H1 (cell line): ENCODE data around the gene TGFBI. TPM values are rescaled to one million over a fixed set of nuclear protein-coding genes. Genes with fewer than 3 reads are reported as not detected.
"Not testable (repeated sequence)": the region's sequence is repeated elsewhere in the genome, so short reads cannot be mapped to it uniquely, and the experiment has no call there.

ENCODE experiments used
- CTCF ChIA-PET: fragments of 300-600 bp; sonication (Branson Sonifier 250); formaldehyde crosslinking; loops from one replicate; lab custom pipeline; 2021; ENCODE audit not compliant: partially characterized antibody; lab: Charles Lee
- POLR2A ChIA-PET: fragments of 300-600 bp; sonication (Branson Sonifier 250); formaldehyde crosslinking; loops from one replicate; lab custom pipeline; 2021; ENCODE audit warnings: inconsistent platforms; ENCODE audit not compliant: partially characterized antibody; lab: Charles Lee
- DNase-seq, 2 experiments: peaks; one replicate each; pipeline versions ENCODE4 v3.0.0 to v3.0.0-alpha.2; 2010 to 2022; ENCODE audit warnings: low spot score in 2 of 2, low read depth in 1 of 2, mixed read lengths in 1 of 2
- FAIRE-seq: peaks from 2 replicates; lab custom pipeline; 2011; peaks lifted over from hg19 to GRCh38; lab: Jason Lieb, UNC
- H2AFZ ChIP-seq: 2 replicates; pipeline ENCODE4 v1.8.1; 2012; ENCODE audit warnings: low read length, inconsistent platforms
- H2AK5ac ChIP-seq: 2 replicates; pipeline ENCODE4 v1.6.1; 2013; ENCODE audit warnings: low read depth, low read length
- H2BK120ac ChIP-seq: replicated peaks from 2 replicates; pipeline ENCODE3; 2013; ENCODE audit warnings: low read depth, low read length, inconsistent platforms
- H2BK12ac ChIP-seq: 2 replicates; pipeline ENCODE4 v1.6.1; 2013; ENCODE audit warnings: low read depth, low read length
- H2BK15ac ChIP-seq: 2 replicates; pipeline ENCODE4 v1.6.1; 2013; ENCODE audit warnings: low read length
- H2BK20ac ChIP-seq: 2 replicates; pipeline ENCODE4 v1.6.1; 2013; ENCODE audit warnings: low read length
- H2BK5ac ChIP-seq: 2 replicates; pipeline ENCODE4 v1.6.1; 2013; ENCODE audit warnings: low read depth, low read length
- H3K14ac ChIP-seq: 2 replicates; pipeline ENCODE4 v1.6.1; 2013; ENCODE audit warnings: inconsistent platforms; ENCODE audit not compliant: insufficient read length
- H3K18ac ChIP-seq: 2 replicates; pipeline ENCODE4 v1.6.1; 2013; ENCODE audit warnings: low read length; ENCODE audit errors: extremely low read depth
- H3K23ac ChIP-seq: 2 replicates; pipeline ENCODE4 v1.6.1; 2013; ENCODE audit warnings: inconsistent platforms; ENCODE audit not compliant: insufficient read length
- H3K23me2 ChIP-seq: 2 replicates; pipeline ENCODE4 v1.6.1; 2013; ENCODE audit warnings: low read depth, low read length
- H3K27ac ChIP-seq: 2 replicates; pipeline ENCODE4 v1.6.1; 2011; ENCODE audit warnings: low read depth, low read length, inconsistent platforms
- H3K27me3 ChIP-seq, 4 experiments: replicated peaks in 1 of 4; 1 replicate in 1 of 4; 2 replicates in 3 of 4; pipeline versions ENCODE4 v1.6.1 to v1.8.1; 2011 to 2013; ENCODE audit warnings: low read length in 3 of 4, mild to moderate bottlenecking in 3 of 4, inconsistent platforms in 2 of 4, mixed read lengths in 2 of 4, moderate library complexity in 1 of 4; ENCODE audit not compliant: control insufficient read depth in 3 of 4, insufficient read depth in 3 of 4; ENCODE audit errors: extremely low read depth in 1 of 4
- H3K36me3 ChIP-seq, 4 experiments: 2 replicates each; pipeline versions ENCODE4 v1.6.1 to v1.8.1; 2011 to 2013; ENCODE audit warnings: mild to moderate bottlenecking in 4 of 4, low read length in 3 of 4, moderate library complexity in 2 of 4, control low read depth in 1 of 4, inconsistent platforms in 1 of 4; ENCODE audit not compliant: insufficient read depth in 4 of 4, control insufficient read depth in 2 of 4
- H3K4ac ChIP-seq: replicated peaks from 2 replicates; pipeline ENCODE3; 2013; ENCODE audit warnings: low read length, low read depth, mixed read lengths, inconsistent platforms; ENCODE audit not compliant: insufficient read length
- H3K4me1 ChIP-seq, 4 experiments: replicated peaks in 1 of 4; 1 replicate in 1 of 4; 2 replicates in 3 of 4; pipeline versions ENCODE4 v1.6.1 to v1.8.1; 2011 to 2013; ENCODE audit warnings: low read length in 3 of 4, inconsistent platforms in 2 of 4, mixed read lengths in 1 of 4; ENCODE audit not compliant: insufficient read depth in 4 of 4, control insufficient read depth in 3 of 4
- H3K4me2 ChIP-seq, 2 experiments: 2 replicates each; pipeline versions ENCODE4 v1.6.1 to v1.8.1; 2011 to 2013; ENCODE audit warnings: low read depth in 2 of 2, low read length in 2 of 2, control low read depth in 1 of 2, inconsistent platforms in 1 of 2, mild to moderate bottlenecking in 1 of 2; ENCODE audit not compliant: insufficient read depth in 1 of 2
- H3K4me3 ChIP-seq, 4 experiments: fragments of 200-600, 300-600 bp in 1 of 4; sonication (generic), shearing (Covaris generic), sonication (Bioruptor Twin) in 1 of 4; 2 replicates each; pipeline versions ENCODE4 v1.5.1 to v1.8.1; 2011 to 2016; ENCODE audit warnings: low read length in 4 of 4, low read depth in 3 of 4, control low read depth in 2 of 4, inconsistent platforms in 2 of 4, mild to moderate bottlenecking in 2 of 4, mixed read lengths in 1 of 4, moderate library complexity in 1 of 4; ENCODE audit not compliant: insufficient read depth in 2 of 4; ENCODE audit errors: extremely low read depth in 1 of 4
- H3K56ac ChIP-seq: replicated peaks from 2 replicates; pipeline ENCODE3; 2013; ENCODE audit warnings: low read depth, mild to moderate bottlenecking, mixed read lengths, low read length, inconsistent platforms; ENCODE audit not compliant: insufficient read length
- H3K79me1 ChIP-seq: 2 replicates; pipeline ENCODE4 v1.6.1; 2013; ENCODE audit warnings: low read depth, low read length, control low read depth
- H3K79me2 ChIP-seq, 2 experiments: 2 replicates each; pipeline versions ENCODE4 v1.6.1 to v1.8.1; 2012 to 2013; ENCODE audit warnings: low read length in 2 of 2, mild to moderate bottlenecking in 2 of 2, inconsistent platforms in 1 of 2; ENCODE audit not compliant: insufficient read depth in 2 of 2, control insufficient read depth in 1 of 2
- H3K9ac ChIP-seq, 4 experiments: replicated peaks in 1 of 4; 1 replicate in 1 of 4; 2 replicates in 3 of 4; pipeline versions ENCODE4 v1.6.1 to v1.8.1; 2011 to 2013; ENCODE audit warnings: low read depth in 3 of 4, low read length in 3 of 4, control low read depth in 2 of 4, mild to moderate bottlenecking in 2 of 4, moderate library complexity in 2 of 4, inconsistent platforms in 1 of 4; ENCODE audit errors: extremely low read depth in 1 of 4
- H3K9me3 ChIP-seq, 2 experiments: 2 replicates each; pipeline versions ENCODE4 v1.6.1 to v1.8.1; 2012 to 2013; ENCODE audit warnings: mild to moderate bottlenecking in 2 of 2, moderate library complexity in 2 of 2, control low read depth in 1 of 2, inconsistent platforms in 1 of 2, low read depth in 1 of 2, low read length in 1 of 2, mixed read lengths in 1 of 2; ENCODE audit not compliant: insufficient read depth in 2 of 2
- H4K20me1 ChIP-seq, 2 experiments: replicated peaks in 1 of 2; 2 replicates each; pipeline versions ENCODE3 to v1.8.1; 2011 to 2013; ENCODE audit warnings: inconsistent platforms in 2 of 2, low read length in 2 of 2, mild to moderate bottlenecking in 1 of 2; ENCODE audit not compliant: insufficient read depth in 2 of 2, control insufficient read depth in 1 of 2
- H4K5ac ChIP-seq: 2 replicates; pipeline ENCODE4 v1.6.1; 2013; ENCODE audit warnings: low read length, low read depth, mixed read lengths, inconsistent platforms; ENCODE audit not compliant: insufficient read length
- H4K8ac ChIP-seq: 2 replicates; pipeline ENCODE4 v1.8.0; 2013; ENCODE audit warnings: mild to moderate bottlenecking, moderate library complexity, low read length, inconsistent platforms; ENCODE audit not compliant: insufficient read depth; ENCODE audit errors: extremely low read depth
- H4K91ac ChIP-seq: replicated peaks from 2 replicates; pipeline ENCODE3; 2013; ENCODE audit warnings: low read length, mixed read lengths, inconsistent platforms; ENCODE audit not compliant: insufficient read length
- WGBS, 2 experiments: shearing (Covaris generic) in 1 of 2; methylation state at CpG; one replicate each; pipeline versions ENCODE4 v1.1.6 to v1.1.7; 2013 to 2015; ENCODE audit warnings: low lambda C conversion rate in 2 of 2, mixed read lengths in 2 of 2, inconsistent platforms in 1 of 2, low coverage in 1 of 2, missing lambda C conversion rate in 1 of 2; ENCODE audit not compliant: insufficient replicate concordance in 2 of 2, insufficient coverage in 1 of 2, insufficient read length in 1 of 2; ENCODE audit errors: extremely low coverage in 1 of 2, missing lambda C conversion rate in 1 of 2; 5-methylcytosine and 5-hydroxymethylcytosine counted together
- polyA plus RNA-seq, 7 experiments: library from polyadenylated mRNA; depleted of rRNA in 3 of 7; stranded (reverse) in 5 of 7; unstranded in 2 of 7; fragments of >200 nt in 5 of 7; fragments of 200-250 nt in 2 of 7; gene quantifications; 1 replicate in 5 of 7; 2 replicates in 1 of 7; 4 replicates in 1 of 7; pipeline versions ENCODE4 v1.2.1 to v1.2.3, GENCODE V29; 2011 to 2013; ENCODE audit warnings: missing spikeins in 2 of 7, mixed read lengths in 2 of 7
- total RNA-seq: library from RNA; stranded (reverse); fragmentation: NEBNext Ultra II Directional; extraction: Animal tissue kit (Norgen Biotek cat#: 25700); gene quantifications from 2 replicates; pipeline ENCODE4 v1.2.1, GENCODE V29; 2021

Gene TGFBI
- total and polyA plus RNA-seq, 2 of the 8 experiments (the other 6 are each of a cell fraction or from before 2014, with no cell fraction given): 6.0 to 8.5 TPM

- H3K79me2 ChIP-seq, H3K9me3 ChIP-seq, H3K18ac ChIP-seq, H2BK5ac ChIP-seq, DNase-seq, H3K23me2 ChIP-seq, H2BK120ac ChIP-seq, H3K4me2 ChIP-seq, H3K23ac ChIP-seq, H3K79me1 ChIP-seq, H3K4me1 ChIP-seq, H2AK5ac ChIP-seq, POLR2A ChIA-PET, H3K36me3 ChIP-seq, H2BK12ac ChIP-seq, H4K5ac ChIP-seq, H3K56ac ChIP-seq, H4K20me1 ChIP-seq, H2AFZ ChIP-seq, H4K91ac ChIP-seq, H2BK15ac ChIP-seq, H4K8ac ChIP-seq, H3K4me3 ChIP-seq, H3K27me3 ChIP-seq, H3K14ac ChIP-seq, FAIRE-seq, H3K27ac ChIP-seq, H3K9ac ChIP-seq, H2BK20ac ChIP-seq, H3K4ac ChIP-seq: not testable (repeated sequence)
- CTCF ChIA-PET: interaction anchor here (0.7 to 3.2 kb wide), 6 partner anchors 8 to 165 kb away, joined by 3 to 30 read pairs (median 4); no protein-coding TSS in a partner anchor
- WGBS, 2 experiments: 89% methylated on average over 8 of the region's 8 CpGs; no CpG with 5 or more reads in 1 of the 2 experiments
Measured at GRCh38 chr5:136045026-136045425, 16.2 kb downstream of the TGFBI start.
